Activated gamma-delta T cell (primary cell): ENCODE results near the gene PAM.

Experiments used
- DNase-seq: peaks from one replicate; lab custom pipeline; 2025; lab: John Stamatoyannopoulos, UW

The PAM gene

GRCh38 chr5:102933721-102934459, 178.8 kb downstream of the PAM start:
- no peak for DNase-seq

- DNase-seq = no peak
Observed at GRCh38 chr5:102937894-102938293, 182.8 kb downstream of the PAM start.

- no peak for DNase-seq
Observed at GRCh38 chr5:102941111-102941510, 186.0 kb downstream of the PAM start.

DNA sequence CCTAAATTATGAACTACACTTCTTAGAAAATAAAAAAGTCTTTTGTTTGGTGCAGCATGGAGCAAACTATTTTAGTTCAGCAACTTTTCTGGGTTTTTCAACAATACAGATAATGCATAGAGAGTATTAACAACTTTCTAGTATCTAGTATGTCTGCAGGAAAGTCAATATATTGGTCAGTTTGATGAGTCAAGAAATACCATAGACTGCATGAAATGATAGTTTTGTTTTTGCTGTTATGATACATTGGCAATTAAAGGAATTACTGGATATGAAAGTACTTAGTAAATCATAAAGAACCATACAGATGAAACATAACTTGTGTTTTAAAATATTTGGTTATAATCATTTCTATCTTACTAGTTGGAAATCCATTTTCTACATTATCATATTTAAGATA, 191.3 kb downstream of the PAM start:
- no peak for DNase-seq

GRCh38 chr5:102946971-102947370, 191.9 kb downstream of the PAM start:
- DNase-seq = no peak

DNA sequence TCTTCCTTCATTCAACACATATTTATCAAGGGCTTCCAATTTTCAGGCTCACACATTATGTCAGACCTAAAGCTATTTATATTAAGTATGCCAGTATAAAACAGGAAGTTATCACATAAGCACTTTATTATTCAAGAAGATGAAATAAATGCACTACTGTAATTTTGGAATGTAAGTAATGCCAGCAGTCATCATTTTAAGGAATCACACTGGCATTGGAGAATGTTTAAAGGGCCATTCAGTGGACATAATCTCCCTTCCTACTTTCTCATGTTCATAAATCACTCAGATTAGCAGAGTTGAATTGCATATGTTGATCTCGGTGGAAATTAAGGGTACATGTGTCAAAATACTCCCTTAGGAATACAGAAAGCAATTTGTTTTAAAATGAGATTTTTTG, 200.4 kb downstream of the PAM start:
- DNase-seq = no peak

GRCh38 chr5:102956599-102956998, 201.5 kb downstream of the PAM start:
- DNase-seq = no peak

DNA sequence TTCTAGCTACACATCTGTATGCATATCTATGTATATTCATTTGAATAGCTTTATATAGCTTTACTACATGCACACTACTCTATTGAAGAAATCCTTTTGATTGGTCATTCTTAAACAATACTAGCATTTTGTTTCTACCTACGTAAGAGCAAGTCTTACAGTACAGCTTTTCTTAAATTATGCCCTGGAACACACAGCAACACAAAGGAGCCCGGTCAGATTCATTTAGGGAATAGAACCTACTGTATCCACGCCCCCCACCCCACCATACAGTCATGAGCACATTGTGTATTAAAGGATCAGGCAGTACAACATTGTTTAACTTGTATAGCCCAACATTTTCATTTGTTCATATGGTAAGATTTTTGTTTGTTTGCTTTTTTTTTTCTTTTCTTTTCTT, 202.0 kb downstream of the PAM start:
- no peak for DNase-seq

DNA sequence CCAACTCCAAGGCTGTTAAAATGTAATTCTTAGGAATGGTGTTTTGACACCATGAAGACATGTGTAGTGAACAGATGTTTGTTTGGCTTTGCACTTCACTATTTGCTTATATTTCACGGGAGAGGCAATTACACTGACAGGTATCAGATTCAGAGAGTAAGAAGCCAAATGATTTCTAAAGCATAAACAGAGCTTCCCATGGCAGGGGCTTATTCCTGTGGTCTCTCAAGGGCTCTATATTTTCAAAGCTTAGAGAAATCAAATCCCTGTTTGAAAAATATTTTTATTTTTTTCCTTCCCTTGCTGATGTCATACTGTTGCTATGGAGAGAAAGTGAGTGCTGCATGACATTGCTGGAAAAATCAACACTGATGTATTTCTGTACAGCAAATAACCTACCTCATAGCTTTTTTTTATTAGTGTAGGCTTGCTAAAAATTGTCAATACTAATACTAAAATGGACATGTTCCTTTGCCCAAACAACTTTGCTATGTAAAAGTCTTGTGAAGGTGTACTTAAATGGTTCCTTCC, 203.4 kb downstream of the PAM start:
- DNase-seq = no peak

- DNase-seq = no peak
Observed at GRCh38 chr5:102959055-102959454, 203.9 kb downstream of the PAM start.

DNA sequence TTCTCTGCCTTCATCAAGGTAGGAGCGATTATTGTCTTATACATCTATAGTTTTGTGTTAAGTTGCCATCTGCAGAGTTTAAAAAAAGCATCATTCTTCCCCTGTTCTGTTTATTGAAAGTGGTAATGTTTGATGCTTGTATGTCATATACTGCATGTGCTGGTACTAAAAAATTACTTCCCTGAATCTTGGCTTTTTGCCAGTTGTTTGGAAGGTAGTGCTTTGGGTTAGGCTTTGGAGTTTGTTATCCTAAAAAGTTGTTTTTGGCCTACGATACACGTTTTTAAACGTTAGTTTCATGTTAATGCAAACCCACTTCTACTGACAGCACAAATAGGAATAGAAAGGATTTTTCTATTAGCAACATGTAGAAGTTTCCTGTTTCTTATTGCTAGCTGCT, 206.6 kb downstream of the PAM start:
- DNase-seq = no peak

DNA sequence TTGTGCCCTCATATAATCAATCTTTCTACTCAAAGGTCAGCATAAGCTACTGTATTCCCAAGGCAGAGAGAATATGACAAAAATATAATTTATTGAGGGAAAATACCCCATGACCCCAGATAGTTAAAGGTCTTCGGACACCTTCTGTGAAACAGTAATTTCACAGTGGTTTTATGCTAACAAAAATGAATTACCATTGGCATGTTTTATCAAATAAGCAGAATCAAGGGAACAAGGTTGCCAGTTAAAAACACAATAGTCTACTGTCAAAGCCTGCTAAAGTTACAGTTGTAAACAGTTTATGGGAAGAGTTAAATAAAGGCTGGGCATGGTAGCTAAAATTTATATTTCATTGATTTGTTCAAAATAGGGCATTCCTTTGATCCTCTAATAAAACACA, 210.5 kb downstream of the PAM start:
- DNase-seq = no peak

DNA sequence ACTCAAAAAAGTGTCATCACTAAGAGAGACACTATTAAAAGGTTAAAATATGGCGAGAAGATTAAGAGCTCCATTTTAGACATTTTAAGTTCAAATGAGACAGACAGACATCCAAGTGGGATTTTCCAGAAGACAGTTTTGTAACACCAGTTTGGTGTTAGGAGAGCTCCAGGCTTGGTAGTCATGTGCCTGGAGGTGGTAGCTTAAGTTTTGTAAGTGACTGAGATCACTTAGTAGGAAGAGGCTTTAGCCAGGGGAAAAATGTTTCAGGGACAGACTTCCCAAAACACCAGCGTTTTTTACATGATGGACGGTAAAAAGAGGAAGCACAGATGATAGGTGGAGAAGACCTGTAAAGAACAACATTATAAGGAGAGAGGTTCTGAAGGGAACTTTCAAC, 214.5 kb downstream of the PAM start:
- no peak for DNase-seq

DNA sequence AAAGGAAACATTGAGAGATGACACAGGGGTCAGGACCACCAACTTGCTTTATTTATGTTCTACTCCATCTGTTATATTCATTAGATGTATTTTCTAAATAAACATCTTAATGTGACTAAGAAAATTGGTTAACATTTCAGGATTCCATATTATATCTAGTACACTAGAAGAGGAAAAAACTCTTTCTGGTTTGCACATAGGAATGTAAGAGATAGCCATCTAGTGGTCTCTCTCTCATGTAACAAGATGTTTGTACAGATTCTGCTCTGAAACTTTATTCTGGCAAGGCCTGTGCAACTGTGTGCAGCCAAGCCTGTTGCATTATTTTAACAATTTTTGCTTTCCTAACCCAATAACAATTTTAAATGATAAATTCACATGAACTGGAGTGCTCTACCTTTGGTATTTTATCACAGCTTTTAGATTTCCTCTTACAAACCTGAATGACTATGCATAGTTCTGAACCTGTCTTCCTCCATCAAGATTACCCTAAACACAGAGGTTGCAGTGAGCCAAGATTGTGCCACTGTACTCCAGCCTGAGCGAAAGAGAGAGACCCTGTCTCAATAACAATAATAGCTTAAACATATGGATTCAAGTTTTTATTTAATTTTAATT, 216.7 kb downstream of the PAM start:
- DNase-seq = no peak

DNA sequence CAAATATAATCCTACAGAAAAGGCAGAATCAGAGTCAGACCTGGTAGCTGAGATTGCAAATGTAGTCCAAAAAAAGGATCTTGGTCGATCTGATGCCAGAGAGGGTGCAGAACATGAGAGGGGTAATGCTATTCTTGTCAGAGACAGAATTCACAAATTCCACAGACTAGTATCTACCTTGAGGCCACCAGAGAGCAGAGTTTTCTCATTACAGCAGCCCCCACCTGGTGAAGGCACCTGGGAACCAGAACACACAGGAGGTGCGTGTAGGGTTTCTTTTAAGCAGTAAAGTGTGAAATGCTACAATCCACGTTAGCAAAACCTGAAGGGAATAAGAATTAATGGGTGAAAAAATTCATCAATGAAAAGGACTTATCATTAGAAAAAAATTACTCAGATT, 219.1 kb downstream of the PAM start:
- no peak for DNase-seq

DNA sequence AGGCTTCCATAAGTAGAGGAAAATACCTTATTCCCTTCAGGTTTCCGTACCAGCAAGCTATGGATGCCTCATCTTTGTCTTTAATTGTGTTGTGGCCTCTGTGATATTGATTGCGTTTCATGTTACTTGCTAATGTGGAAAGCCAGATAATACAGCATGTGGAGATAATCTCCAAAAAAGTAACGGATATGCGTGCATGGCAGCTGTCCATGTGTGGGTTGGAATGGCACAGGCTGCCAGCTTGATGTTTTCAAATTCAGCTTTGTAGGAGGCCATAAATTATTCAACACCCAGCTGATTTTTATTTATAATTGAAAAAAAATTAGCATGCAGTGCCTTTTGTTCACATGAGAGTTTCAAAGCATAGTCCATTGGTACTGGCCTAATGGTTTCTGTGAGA, 219.9 kb downstream of the PAM start:
- no peak for DNase-seq

DNA sequence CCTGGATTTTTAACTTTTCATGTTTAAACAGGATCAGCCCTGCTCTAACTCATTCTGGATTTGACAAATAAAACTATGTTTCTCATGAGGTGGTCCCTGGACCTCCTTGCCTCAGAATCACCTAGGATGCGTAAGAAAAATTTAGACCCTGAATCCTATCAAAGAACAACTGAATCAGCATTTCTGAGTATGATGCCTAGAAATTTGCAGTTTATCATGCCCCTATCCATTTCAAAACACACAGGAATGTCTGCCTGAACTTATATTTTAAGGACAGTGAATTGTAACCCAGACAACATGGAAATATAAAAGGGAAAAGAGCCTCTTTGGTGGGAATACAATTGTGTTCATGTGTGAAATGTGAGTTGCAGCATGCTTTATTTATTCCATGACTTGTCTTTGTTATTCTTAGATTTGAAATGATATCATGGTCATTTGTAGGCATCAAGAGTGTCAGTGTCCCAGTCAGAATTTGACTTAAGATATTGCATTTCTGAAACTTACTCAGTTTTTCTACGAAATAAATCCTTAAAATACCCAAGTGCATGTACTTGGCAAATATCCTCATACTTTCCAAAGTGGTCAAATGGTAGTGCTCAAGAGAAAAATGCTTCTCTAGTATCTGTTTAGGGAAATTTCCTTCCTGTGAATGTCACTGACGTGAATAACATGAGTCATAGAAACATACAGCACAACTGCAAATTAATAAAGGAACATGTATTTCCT, 220.5 kb downstream of the PAM start:
- no peak for DNase-seq

DNA sequence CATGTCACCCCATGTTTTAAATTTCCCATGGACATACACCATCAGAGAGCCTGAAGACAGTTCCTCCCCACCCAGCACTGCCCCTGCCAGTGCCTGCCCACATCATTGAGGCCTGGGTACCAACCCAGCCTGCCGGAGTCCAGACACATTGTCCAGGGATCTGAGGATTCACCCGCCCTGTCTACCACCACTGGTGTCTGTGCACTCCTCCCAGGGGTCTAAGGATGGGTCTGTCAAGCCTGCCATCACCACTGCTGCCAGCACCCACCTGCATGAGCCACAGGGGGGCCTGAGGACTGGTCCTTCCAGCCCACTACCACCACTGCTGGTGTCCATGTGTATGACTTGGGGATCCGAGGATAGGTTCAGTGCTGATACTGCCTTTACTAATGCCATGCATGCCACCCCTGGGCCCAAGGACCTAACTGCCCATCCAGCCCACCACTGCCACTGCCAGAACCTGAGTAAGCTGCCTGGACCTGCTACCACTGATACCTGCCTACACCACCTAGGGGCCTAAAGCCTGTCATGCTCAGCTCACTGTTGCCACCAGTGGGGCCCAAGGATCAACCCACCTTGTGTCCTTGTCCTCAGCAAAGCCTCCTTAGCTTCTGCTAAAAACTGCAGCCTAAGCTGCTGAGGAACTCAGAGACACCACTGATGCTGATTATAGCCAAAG, 227.0 kb downstream of the PAM start:
- no peak for DNase-seq

DNA sequence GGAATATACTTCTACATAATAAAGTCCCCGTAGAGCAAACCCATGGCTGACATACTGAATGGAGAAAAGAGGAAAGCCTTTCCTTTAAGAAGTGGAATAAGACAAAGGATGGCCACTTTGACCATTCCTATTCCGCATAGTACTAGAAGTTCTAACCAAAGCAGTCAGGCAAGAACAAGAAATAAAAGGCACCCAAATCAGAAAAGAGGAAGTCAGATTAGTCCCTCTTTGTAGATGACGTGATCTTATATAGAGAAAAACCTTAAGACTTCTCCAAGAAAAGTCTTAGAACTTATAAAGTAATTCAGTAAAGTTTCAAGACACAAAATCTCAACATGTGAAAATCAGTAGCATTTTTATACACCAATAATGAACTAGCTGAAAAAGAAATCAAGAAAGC, 231.0 kb downstream of the PAM start:
- DNase-seq = no peak

DNA sequence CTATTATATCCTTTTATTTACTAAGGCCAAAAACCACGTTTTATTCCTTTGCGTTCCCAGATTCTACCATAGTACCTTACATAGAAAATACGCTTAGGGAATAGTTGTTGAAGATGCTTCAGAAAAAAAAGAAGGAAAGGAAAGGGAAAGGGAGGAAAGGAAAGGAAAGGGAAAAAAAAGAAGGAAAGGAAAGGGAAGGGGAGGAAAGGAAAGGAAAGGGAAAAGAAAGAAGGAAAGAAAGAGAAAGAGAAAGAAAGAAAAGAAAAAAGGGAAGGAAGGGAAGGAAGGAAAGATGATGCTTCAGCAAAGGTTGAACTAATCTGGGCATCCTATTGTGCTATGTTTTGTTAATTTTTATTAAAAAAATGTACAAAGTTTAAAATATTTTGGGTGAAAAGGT, 233.4 kb downstream of the PAM start:
- DNase-seq = no peak

GRCh38 chr5:102991802-102992201, 236.7 kb downstream of the PAM start:
- DNase-seq = no peak

- DNase-seq = no peak
Observed at GRCh38 chr5:102996011-102996575, 241.0 kb downstream of the PAM start.
